ENCODE measurements around the gene TEC. TPM values are rescaled to one million over a fixed set of nuclear protein-coding genes. Genes with fewer than 3 reads are reported as not detected.

Gene TEC
- total RNA-seq, 1 experiment from 2014 or later, result 1.2 TPM

DNA sequence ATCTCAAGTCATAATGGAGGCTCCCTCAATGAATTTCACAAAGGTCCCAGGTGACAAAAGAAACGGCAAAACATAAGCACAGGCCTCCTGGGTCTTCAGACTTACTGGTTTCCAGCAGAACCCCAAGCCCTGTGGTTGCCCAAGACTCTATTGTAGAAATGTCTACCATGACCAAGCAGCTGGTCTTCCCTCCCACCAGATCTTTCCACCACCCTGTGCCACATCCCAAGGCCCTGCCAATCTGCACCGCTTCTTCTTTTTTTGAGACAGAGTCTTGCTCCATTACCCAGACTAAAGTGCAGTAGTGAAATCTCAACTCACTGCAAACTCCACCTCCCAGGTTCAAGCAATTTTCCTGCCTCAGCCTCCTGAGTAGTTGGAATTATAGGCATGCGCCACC, 112.4 kb downstream of the TEC start:
- DNase-seq, result no peak

DNA sequence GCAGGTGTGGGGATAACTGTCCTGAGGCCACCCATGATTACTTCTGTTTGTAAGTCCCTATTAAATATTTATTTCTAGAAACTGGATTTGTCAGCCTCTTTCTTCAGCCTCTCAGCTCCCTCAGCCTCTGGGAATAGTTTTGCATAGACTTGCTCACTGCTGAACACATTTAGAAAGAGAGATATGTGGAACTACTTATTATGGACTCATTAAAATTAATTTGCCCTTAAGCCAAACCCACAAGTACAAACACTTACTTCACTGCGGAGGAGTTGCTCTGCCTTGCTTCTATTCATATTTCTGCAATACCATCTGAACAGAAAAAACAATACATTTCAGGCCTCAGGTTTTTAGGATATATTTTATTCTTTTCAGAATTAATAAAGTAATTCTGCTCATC, 113.2 kb downstream of the TEC start:
- Histone ChIP-seq H3K27me3 (ENCODE audit: control insufficient read depth, insufficient read depth, low read length) (no peaks in the 10 kb centered on the region), H3K36me3 (replicated peaks; ENCODE audit: control insufficient read depth, insufficient read depth, low read length) (peaks cover 3% of the 10 kb centered on the region), H3K4me3 (ENCODE audit: insufficient read depth, low read depth, low read length) (no peak overlapping the region)
- DNase-seq, result no peak

More for the DNA sequence above, 112.4 kb downstream of the TEC start:
- no peaks in the 10 kb centered on the region for H3K27me3 ChIP-seq (ENCODE audit: control insufficient read depth, insufficient read depth, low read length)
- H3K36me3 ChIP-seq (replicated peaks; ENCODE audit: control insufficient read depth, insufficient read depth, low read length), result peaks cover 3% of the 10 kb centered on the region
- H3K4me3 ChIP-seq (ENCODE audit: insufficient read depth, low read depth, low read length), result no peak overlapping the region

DNA sequence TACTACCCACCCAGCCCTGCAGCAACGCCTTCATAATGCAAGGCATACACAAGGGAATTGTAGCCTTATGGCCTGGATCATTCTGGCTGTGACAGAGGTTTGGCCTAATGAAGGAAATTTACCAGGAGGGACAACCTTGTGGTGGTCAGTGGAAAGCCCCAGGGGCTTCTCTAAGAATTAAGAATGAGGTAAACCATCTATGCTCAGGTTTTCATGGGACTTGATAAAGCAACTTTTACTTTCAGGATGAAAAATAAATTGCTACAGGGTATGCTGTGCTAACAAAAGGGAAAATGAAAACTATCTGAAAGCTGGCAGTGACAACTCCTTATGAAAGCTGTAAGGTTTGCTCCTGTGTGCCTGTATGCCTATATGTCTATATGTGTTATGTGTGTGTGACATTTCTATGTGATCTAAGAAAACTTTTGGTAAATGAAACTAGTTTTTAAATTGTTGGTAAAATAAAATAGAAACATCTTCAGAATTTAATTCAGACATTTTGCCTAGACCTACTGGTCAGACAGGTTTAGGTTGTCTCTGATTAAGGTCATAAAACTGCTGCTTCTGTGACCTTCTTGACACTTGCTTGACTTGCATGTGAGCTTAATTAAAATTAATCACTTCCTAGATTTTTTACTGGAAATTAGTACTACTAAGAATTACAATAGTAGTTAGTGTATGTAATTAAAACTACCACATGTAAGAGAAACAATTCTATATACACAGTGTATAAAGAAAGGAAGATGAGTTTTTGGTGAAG, 115.7 kb downstream of the TEC start:
- DNase-seq, result no peak
- Histone ChIP-seq H3K27me3 (ENCODE audit: control insufficient read depth, insufficient read depth, low read length) (no peaks in the 10 kb centered on the region), H3K36me3 (replicated peaks; ENCODE audit: control insufficient read depth, insufficient read depth, low read length) (peaks cover 3% of the 10 kb centered on the region), H3K4me3 (ENCODE audit: insufficient read depth, low read depth, low read length) (no peak overlapping the region)

GRCh38 chr4:48152259-48152658, 117.4 kb downstream of the TEC start:
- H3K4me3 ChIP-seq (ENCODE audit: insufficient read depth, low read depth, low read length), result no peak overlapping the region
- DNase-seq, result no peak
- no peaks in the 10 kb centered on the region for H3K27me3 ChIP-seq (ENCODE audit: control insufficient read depth, insufficient read depth, low read length)

DNA sequence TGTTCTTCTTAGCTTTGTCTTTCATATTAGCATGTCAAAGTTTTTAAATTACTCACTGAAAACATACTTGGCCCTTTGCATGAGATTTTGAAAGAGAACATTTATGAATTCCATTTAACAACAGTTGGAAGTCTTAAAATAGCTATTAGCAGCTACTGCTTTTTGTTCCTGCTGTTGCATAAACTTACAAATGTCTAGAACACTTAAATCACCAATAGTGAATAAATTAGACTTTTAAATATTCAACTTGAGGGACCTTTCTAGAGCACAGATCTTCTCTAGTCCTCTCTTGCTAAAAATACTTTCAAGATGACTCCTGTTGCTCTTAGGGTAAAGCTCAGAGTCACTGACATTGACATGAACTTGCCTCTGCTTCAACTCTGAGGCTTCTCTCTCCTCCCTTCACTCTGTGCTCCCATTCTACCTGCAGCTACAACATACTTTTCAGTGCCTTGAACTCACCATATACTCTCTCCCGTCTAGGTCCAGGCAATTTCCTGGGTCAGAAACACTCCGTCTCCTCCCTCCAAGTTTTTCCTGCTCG, 119.7 kb downstream of the TEC start:
- Histone ChIP-seq H3K27me3 (ENCODE audit: control insufficient read depth, insufficient read depth, low read length) (no peaks in the 10 kb centered on the region), H3K4me3 (ENCODE audit: insufficient read depth, low read depth, low read length) (no peak overlapping the region), H3K36me3 (replicated peaks; ENCODE audit: control insufficient read depth, insufficient read depth, low read length) (no peaks in the 10 kb centered on the region; the same call in 1 of the 2 replicates)
- DNase-seq, result no peak

More at GRCh38 chr4:48152259-48152658, 117.4 kb downstream of the TEC start:
- H3K36me3 ChIP-seq (replicated peaks; ENCODE audit: control insufficient read depth, insufficient read depth, low read length), result peaks cover 3% of the 10 kb centered on the region

GRCh38 chr4:48147621-48148020, 122.0 kb downstream of the TEC start:
- H3K36me3 ChIP-seq (replicated peaks; ENCODE audit: control insufficient read depth, insufficient read depth, low read length), result no peaks in the 10 kb centered on the region; the same call in 1 of the 2 replicates
- DNase-seq, result no peak
- H3K27me3 ChIP-seq (ENCODE audit: control insufficient read depth, insufficient read depth, low read length), result no peaks in the 10 kb centered on the region
- no peak overlapping the region for H3K4me3 ChIP-seq (ENCODE audit: insufficient read depth, low read depth, low read length)

- Histone ChIP-seq H3K36me3 (replicated peaks; ENCODE audit: control insufficient read depth, insufficient read depth, low read length) (peaks cover 1% of the 10 kb centered on the region), H3K27me3 (ENCODE audit: control insufficient read depth, insufficient read depth, low read length) (no peaks in the 10 kb centered on the region), H3K4me3 (ENCODE audit: insufficient read depth, low read depth, low read length) (no peak overlapping the region)
- DNase-seq, result peak; percentile 12
Measured at GRCh38 chr4:48141048-48141447, 128.6 kb downstream of the TEC start.

DNA sequence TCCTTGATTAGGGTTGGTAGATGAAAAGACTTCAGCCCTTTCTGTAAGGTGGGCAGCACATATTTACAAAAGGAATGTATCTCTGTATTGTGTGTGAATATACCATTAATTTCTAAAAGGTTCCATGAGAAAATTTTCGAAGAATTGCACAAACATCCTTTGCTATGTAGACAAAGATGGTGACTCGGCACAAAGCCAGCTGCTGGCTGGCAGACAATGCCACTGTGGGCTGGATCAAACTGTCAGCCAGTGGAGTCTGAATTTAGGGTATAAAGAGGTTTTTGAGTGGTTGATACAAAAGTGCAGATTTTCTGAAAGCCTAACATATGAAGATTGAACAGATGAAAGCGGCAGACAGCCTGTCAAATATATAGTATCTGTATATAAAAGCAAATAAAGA, 129.9 kb downstream of the TEC start:
- H3K36me3 ChIP-seq (replicated peaks; ENCODE audit: control insufficient read depth, insufficient read depth, low read length), result peaks cover 1% of the 10 kb centered on the region
- DNase-seq, result no peak
- H3K4me3 ChIP-seq (ENCODE audit: insufficient read depth, low read depth, low read length), result no peak overlapping the region
- H3K27me3 ChIP-seq (ENCODE audit: control insufficient read depth, insufficient read depth, low read length), result no peaks in the 10 kb centered on the region

DNA sequence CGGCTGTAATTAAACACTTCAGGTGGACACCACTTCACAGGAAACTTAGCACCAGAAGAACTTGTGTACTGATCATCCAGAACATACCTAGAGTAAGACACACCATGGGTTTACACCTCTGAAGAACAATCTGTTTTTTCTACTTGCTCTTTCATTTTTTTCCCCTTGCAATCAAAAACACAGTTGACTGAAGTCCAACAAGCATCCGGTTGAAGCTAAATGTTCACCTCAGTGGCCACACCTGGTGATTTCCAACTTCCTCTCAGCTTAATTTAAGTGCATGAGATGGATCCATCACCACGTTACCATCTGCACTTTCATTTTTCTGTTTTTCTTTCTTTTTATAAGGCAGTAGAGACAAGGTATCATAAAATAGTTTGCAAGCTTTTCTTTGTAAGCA, 130.7 kb downstream of the TEC start:
- peaks cover 1% of the 10 kb centered on the region for H3K36me3 ChIP-seq (replicated peaks; ENCODE audit: control insufficient read depth, insufficient read depth, low read length)
- no peak overlapping the region for H3K4me3 ChIP-seq (ENCODE audit: insufficient read depth, low read depth, low read length)
- DNase-seq, result no peak
- H3K27me3 ChIP-seq (ENCODE audit: control insufficient read depth, insufficient read depth, low read length), result no peaks in the 10 kb centered on the region

- Histone ChIP-seq H3K4me3 (ENCODE audit: insufficient read depth, low read depth, low read length) (no peak overlapping the region), H3K27me3 (ENCODE audit: control insufficient read depth, insufficient read depth, low read length) (no peaks in the 10 kb centered on the region), H3K36me3 (replicated peaks; ENCODE audit: control insufficient read depth, insufficient read depth, low read length) (peaks cover 1% of the 10 kb centered on the region)
- DNase-seq, result no peak
Measured at GRCh38 chr4:48138511-48138910, 131.1 kb downstream of the TEC start.

DNA sequence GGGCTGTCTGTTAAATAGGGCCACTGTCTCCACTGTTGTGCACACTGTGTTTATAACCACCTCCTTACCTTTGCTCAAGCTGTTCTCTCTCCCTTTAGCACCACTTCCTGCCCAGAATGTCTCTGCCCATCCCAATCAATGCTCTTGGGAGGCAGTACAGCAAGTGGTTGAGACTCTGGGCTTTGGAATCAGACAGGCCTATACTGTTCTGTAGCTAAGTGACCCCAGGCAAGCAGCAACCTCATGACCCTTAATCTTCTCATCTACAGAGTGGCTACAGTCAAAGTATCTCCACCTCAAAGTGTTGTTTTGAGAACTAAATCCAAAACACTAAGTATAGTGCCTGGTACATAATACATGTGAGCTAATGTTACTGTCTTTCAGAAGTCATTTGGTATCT, 131.8 kb downstream of the TEC start:
- H3K27me3 ChIP-seq (ENCODE audit: control insufficient read depth, insufficient read depth, low read length), result no peaks in the 10 kb centered on the region
- H3K36me3 ChIP-seq (replicated peaks; ENCODE audit: control insufficient read depth, insufficient read depth, low read length), result peaks cover 1% of the 10 kb centered on the region
- DNase-seq, result no peak
- H3K4me3 ChIP-seq (ENCODE audit: insufficient read depth, low read depth, low read length), result no peak overlapping the region

- no peak for DNase-seq
- H3K27me3 ChIP-seq (ENCODE audit: control insufficient read depth, insufficient read depth, low read length), result no peaks in the 10 kb centered on the region
- H3K4me3 ChIP-seq (ENCODE audit: insufficient read depth, low read depth, low read length), result no peak within 1 kb of the TSS
- peaks cover 1% of the 10 kb centered on the region for H3K36me3 ChIP-seq (replicated peaks; ENCODE audit: control insufficient read depth, insufficient read depth, low read length)
Measured at GRCh38 chr4:48134081-48134480, 135.6 kb downstream of the TEC start, which contains the start of gene TXK. Gene TXK, minus strand, starts transcription at chr4:48134250. Its CDS starts 80 bp downstream, at chr4:48134170.

- DNase-seq, result no peak
- no peak overlapping the region for H3K4me3 ChIP-seq (ENCODE audit: insufficient read depth, low read depth, low read length)
- no peaks in the 10 kb centered on the region for H3K27me3 ChIP-seq (ENCODE audit: control insufficient read depth, insufficient read depth, low read length)
- peaks cover 1% of the 10 kb centered on the region for H3K36me3 ChIP-seq (replicated peaks; ENCODE audit: control insufficient read depth, insufficient read depth, low read length)
Measured at GRCh38 chr4:48133669-48134068, 136.0 kb downstream of the TEC start.

DNA sequence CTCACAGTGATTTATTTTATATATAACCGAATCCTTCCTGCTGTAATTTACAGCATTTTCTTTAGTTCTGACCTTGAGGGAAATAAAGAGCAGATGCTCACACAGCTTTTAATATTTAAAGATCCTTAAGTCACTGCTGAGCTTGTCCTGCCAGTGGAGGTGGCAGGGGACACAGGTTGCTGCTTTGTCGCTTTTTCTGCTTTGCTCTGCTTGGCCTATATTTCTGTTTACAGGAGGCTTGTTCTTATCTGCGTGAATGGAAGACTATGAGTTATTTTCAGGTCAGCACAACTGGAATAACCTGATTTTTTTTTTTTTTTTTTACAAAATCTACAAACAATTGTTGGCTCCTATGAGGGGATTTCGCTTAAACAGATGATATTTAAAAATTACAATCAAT, 137.9 kb downstream of the TEC start:
- H3K27me3 ChIP-seq (ENCODE audit: control insufficient read depth, insufficient read depth, low read length), result no peaks in the 10 kb centered on the region
- H3K36me3 ChIP-seq (replicated peaks; ENCODE audit: control insufficient read depth, insufficient read depth, low read length), result no peaks in the 10 kb centered on the region; the same call in 1 of the 2 replicates
- DNase-seq, result no peak
- no peak overlapping the region for H3K4me3 ChIP-seq (ENCODE audit: insufficient read depth, low read depth, low read length)

DNA sequence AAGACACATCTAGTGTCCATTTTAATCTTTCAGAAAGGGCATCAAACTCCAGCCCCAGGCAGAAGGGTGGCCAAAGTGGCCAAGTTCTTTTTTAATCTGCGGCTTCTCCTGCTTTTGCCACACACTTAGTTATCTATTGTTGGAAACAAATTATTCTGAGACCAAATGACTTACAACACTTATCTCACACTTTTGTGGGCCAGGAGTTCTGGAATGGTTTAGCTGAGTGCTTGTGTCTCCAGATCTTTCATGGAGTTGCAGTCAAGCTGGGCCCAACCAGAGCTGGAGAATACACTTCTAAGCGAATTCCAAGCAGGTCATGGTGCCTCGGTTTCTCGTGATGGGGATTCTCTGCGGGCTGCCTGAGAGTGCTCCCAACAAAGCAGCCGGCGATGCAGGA, 139.5 kb downstream of the TEC start:
- Histone ChIP-seq H3K4me3 (ENCODE audit: insufficient read depth, low read depth, low read length) (no peak overlapping the region), H3K36me3 (replicated peaks; ENCODE audit: control insufficient read depth, insufficient read depth, low read length) (no peaks in the 10 kb centered on the region), H3K27me3 (ENCODE audit: control insufficient read depth, insufficient read depth, low read length) (no peaks in the 10 kb centered on the region)
- no peak for DNase-seq
